Measurements from ENCODE around the gene KLRB1. TPM values are rescaled to one million over a fixed set of nuclear protein-coding genes. Genes with fewer than 3 reads are reported as not detected.
"Not testable (repeated sequence)": the region's sequence is repeated elsewhere in the genome, so short reads cannot be mapped to it uniquely, and the experiment has no call there.

Gene KLRB1
- total RNA-seq, 4 donors from 2014 or later = 0.41 to 0.61 TPM; not detected in 2

- no peaks in the 10 kb centered on the region for H3K36me3 ChIP-seq
- H3K9me3 ChIP-seq = no peaks in the 10 kb centered on the region
- H3K4me3 ChIP-seq = no peak overlapping the region
- no peak for DNase-seq
- H3K4me1 ChIP-seq = no peaks in the 10 kb centered on the region
- H3K27me3 ChIP-seq = no peaks in the 10 kb centered on the region
- TF ChIP-seq POLR2A (IDR thresholded peaks at IDR 0.05) (no peak), CTCF (IDR thresholded peaks at IDR 0.05) (no peak)
- intact Hi-C loops (cut with DNase I; ENCODE audit: low total_unique reads) = no loop called here
- H3K27ac ChIP-seq = no peak overlapping the region
These were observed 1.5 kb downstream of the KLRB1 start for GRCh38 chr12:9606247-9606646.

- no peaks in the 10 kb centered on the region for H3K4me1 ChIP-seq
- DNase-seq = no peak
- intact Hi-C loops (cut with DNase I; ENCODE audit: low total_unique reads) = no loop called here
These were observed 2.2 kb downstream of the KLRB1 start for GRCh38 chr12:9605483-9605882.

GRCh38 chr12:9604287-9604686 is 3.4 kb downstream of the KLRB1 start:
- Histone ChIP-seq H3K4me1 (no peaks in the 10 kb centered on the region), H3K36me3 (no peaks in the 10 kb centered on the region), H3K4me3 (no peak overlapping the region), H3K27me3 (no peaks in the 10 kb centered on the region), H3K9me3 (no peaks in the 10 kb centered on the region), H3K27ac (no peak overlapping the region)
- DNase-seq = no peak
- intact Hi-C loops (cut with DNase I; ENCODE audit: low total_unique reads) = no loop called here
- TF ChIP-seq CTCF (IDR thresholded peaks at IDR 0.05) (no peak), POLR2A (IDR thresholded peaks at IDR 0.05) (no peak)

More at GRCh38 chr12:9605483-9605882, 2.2 kb downstream of the KLRB1 start:
- no peaks in the 10 kb centered on the region for H3K9me3 ChIP-seq
- no peak for TF ChIP-seq CTCF (IDR thresholded peaks at IDR 0.05)
- TF ChIP-seq POLR2A (IDR thresholded peaks at IDR 0.05) = no peak
- H3K27me3 ChIP-seq = no peaks in the 10 kb centered on the region
- H3K36me3 ChIP-seq = no peaks in the 10 kb centered on the region
- no peak overlapping the region for H3K27ac ChIP-seq
- H3K4me3 ChIP-seq = no peak overlapping the region

GRCh38 chr12:9600426-9600825 is 7.3 kb downstream of the KLRB1 start:
- H3K9me3 ChIP-seq; intact Hi-C loops (cut with DNase I; ENCODE audit: low total_unique reads); DNase-seq; H3K27me3 ChIP-seq; H3K4me3 ChIP-seq; H3K27ac ChIP-seq; H3K36me3 ChIP-seq; H3K4me1 ChIP-seq: not testable (repeated sequence)

GRCh38 chr12:9598363-9598762 is 9.4 kb downstream of the KLRB1 start:
- Histone ChIP-seq H3K36me3 (no peaks in the 10 kb centered on the region), H3K4me1 (no peaks in the 10 kb centered on the region), H3K27ac (no peak overlapping the region), H3K9me3 (no peaks in the 10 kb centered on the region), H3K27me3 (no peaks in the 10 kb centered on the region), H3K4me3 (no peak overlapping the region)
- intact Hi-C loops (cut with DNase I; ENCODE audit: low total_unique reads) = no loop called here
- TF ChIP-seq POLR2A (IDR thresholded peaks at IDR 0.05) (no peak), CTCF (IDR thresholded peaks at IDR 0.05) (no peak)
- DNase-seq = no peak

GRCh38 chr12:9597365-9597764 is 10.4 kb downstream of the KLRB1 start:
- Histone ChIP-seq H3K27me3 (no peaks in the 10 kb centered on the region), H3K9me3 (no peaks in the 10 kb centered on the region), H3K4me3 (no peak overlapping the region), H3K4me1 (no peaks in the 10 kb centered on the region), H3K36me3 (no peaks in the 10 kb centered on the region), H3K27ac (no peak overlapping the region)
- intact Hi-C loops (cut with DNase I; ENCODE audit: low total_unique reads) = no loop called here
- TF ChIP-seq POLR2A (IDR thresholded peaks at IDR 0.05) (no peak), CTCF (IDR thresholded peaks at IDR 0.05) (no peak)
- no peak for DNase-seq
